Ramos (cell line): ENCODE data around the gene HELZ.

ENCODE experiments used
- in situ Hi-C: fragments of 300-500 bp; cut with MboI; formaldehyde crosslinking; loops from one replicate; pipeline ENCODE4 v1.14.3; 2022; ENCODE audit warnings: low sequenced_read_pairs; ENCODE audit not compliant: unreplicated experiment

HELZ gene

GRCh38 chr17:67056746-67057490 lies 188.1 kb downstream of the HELZ start:
- in situ Hi-C loops = no loop called here

- in situ Hi-C loops = no loop called here
Measured at GRCh38 chr17:67055811-67056745, 188.9 kb downstream of the HELZ start.

- in situ Hi-C loops = no loop called here
Measured at GRCh38 chr17:67055041-67055443, 190.0 kb downstream of the HELZ start.

- in situ Hi-C loops = no loop called here
Measured at GRCh38 chr17:67054608-67055007, 190.4 kb downstream of the HELZ start.

GRCh38 chr17:67054011-67054591 lies 190.9 kb downstream of the HELZ start:
- in situ Hi-C loops = no loop called here

GRCh38 chr17:67053438-67054000 lies 191.5 kb downstream of the HELZ start:
- in situ Hi-C loops = no loop called here

GRCh38 chr17:67052720-67053437 lies 192.1 kb downstream of the HELZ start:
- in situ Hi-C loops = no loop called here

GRCh38 chr17:67051837-67052236 lies 193.2 kb downstream of the HELZ start:
- in situ Hi-C loops = no loop called here

GRCh38 chr17:67051155-67051538 lies 193.8 kb downstream of the HELZ start:
- in situ Hi-C loops = no loop called here

- in situ Hi-C loops = no loop called here
Measured at GRCh38 chr17:67050471-67051154, 194.4 kb downstream of the HELZ start.

- in situ Hi-C loops = no loop called here
Measured at GRCh38 chr17:67050066-67050465, 194.9 kb downstream of the HELZ start.

GRCh38 chr17:67049025-67049739 lies 195.8 kb downstream of the HELZ start:
- in situ Hi-C loops = no loop called here

GRCh38 chr17:67047382-67047781 lies 197.6 kb downstream of the HELZ start:
- in situ Hi-C loops = no loop called here

- in situ Hi-C loops = no loop called here
Measured at GRCh38 chr17:67046398-67046797, 198.6 kb downstream of the HELZ start.

GRCh38 chr17:67044940-67045339 lies 200.1 kb downstream of the HELZ start:
- in situ Hi-C loops = no loop called here

- in situ Hi-C loops = no loop called here
Measured at GRCh38 chr17:67044016-67044772, 200.8 kb downstream of the HELZ start, which contains the start of gene CACNG1. Gene CACNG1 (plus strand): TSS chr17:67044554. CDS start chr17:67044661, 107 bp downstream.

GRCh38 chr17:67043283-67043682 lies 201.7 kb downstream of the HELZ start:
- in situ Hi-C loops = no loop called here
